ENCODE data around the gene PDE3B. TPM values are rescaled to one million over a fixed set of nuclear protein-coding genes. Genes with fewer than 3 reads are reported as not detected.
A peak's percentile ranks its signal among the peaks of the same experiment; 100 is the strongest.
"Not testable (repeated sequence)": the region's sequence is repeated elsewhere in the genome, so short reads cannot be mapped to it uniquely, and the experiment has no call there.

The PDE3B gene
- total and polyA plus RNA-seq, 11 donors = 2.4 to 17.0 (median 10.0) TPM

DNA sequence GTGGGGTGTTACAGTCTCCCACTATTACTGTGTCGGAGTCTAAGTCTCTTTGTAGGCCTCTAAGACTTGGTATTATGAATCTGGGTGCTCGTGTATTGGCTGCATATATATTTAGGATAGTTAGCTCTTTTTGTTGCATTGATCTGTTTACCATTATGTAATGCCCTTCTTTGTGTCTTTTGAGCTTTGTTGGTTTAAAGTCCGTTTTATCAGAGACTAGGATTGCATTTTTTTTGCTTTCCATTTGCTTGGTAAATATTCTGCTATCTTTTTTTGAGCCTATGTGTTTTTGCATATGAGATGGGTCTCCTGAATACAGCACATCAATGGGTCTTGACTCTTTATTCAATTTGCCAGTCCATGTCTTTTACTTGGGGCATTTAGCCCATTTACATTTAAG, 97.6 kb downstream of the PDE3B start:
- no peak overlapping the region for H3K4me3 ChIP-seq
- no peaks in the 10 kb centered on the region for H3K36me3 ChIP-seq
- no peak overlapping the region for H3K27ac ChIP-seq
- 85 to 89% (median 87%) methylated on average over 3 of the region's 3 CpGs for WGBS, 4 donors
- intact Hi-C loops (cut with DNase I) = loop anchor here in 1 of 10 donors (5.0 kb wide), 1 partner anchor 66 kb away; no protein-coding TSS in a partner anchor
- no peak for TF ChIP-seq POLR2A (IDR thresholded peaks at IDR 0.05)
- TF ChIP-seq, protein P1, sequence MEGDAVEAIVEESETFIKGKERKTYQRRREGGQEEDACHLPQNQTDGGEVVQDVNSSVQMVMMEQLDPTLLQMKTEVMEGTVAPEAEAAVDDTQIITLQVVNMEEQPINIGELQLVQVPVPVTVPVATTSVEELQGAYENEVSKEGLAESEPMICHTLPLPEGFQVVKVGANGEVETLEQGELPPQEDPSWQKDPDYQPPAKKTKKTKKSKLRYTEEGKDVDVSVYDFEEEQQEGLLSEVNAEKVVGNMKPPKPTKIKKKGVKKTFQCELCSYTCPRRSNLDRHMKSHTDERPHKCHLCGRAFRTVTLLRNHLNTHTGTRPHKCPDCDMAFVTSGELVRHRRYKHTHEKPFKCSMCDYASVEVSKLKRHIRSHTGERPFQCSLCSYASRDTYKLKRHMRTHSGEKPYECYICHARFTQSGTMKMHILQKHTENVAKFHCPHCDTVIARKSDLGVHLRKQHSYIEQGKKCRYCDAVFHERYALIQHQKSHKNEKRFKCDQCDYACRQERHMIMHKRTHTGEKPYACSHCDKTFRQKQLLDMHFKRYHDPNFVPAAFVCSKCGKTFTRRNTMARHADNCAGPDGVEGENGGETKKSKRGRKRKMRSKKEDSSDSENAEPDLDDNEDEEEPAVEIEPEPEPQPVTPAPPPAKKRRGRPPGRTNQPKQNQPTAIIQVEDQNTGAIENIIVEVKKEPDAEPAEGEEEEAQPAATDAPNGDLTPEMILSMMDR (IDR thresholded peaks at IDR 0.05) = no peak
- no peaks in the 10 kb centered on the region for H3K27me3 ChIP-seq
- H3K4me1 ChIP-seq = no peaks in the 10 kb centered on the region
- DNase-seq (no peak), ATAC-seq (no peak)
- H3K9me3 ChIP-seq = peaks cover 0 to 18% (median 0%) of the 10 kb centered on the region in 12 donors

DNA sequence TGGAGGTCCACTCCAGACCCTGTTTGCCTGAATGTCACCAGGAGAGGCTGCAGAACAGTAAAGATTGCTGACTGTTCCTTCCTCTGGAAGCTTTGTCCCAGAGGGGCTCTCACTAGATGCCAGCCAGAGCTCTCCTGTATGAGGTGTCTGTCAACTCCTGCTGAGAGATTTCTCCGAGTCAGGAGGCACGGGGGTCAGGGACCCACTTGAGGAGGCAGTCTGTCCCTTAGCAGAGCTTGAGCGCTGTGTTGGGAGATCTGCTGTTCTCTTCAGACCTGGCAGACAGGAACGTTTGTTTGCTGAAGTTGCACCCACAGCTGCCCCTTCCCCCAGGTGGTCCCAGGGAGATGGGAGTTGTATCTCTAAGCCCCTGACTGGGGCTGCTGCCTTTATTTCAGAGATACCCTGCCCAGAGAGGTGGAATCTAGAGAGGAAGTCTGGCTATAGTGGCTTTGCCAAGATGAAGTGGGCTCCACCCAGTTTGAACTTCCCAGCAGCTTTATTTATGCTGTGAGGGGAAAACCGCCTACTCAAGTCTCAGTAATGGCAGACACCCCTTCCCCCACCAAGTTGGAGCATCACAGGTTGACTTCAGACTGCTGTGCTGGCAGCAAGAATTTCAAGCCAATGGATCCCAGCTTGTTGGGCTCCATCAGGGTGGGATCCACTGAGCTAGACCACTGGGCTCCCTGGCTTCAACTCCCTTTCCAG, 99.4 kb downstream of the PDE3B start:
- H3K36me3 ChIP-seq = no peaks in the 10 kb centered on the region
- DNase-seq = no peak
- no peaks in the 10 kb centered on the region for H3K4me1 ChIP-seq
- peaks cover 0 to 17% (median 0%) of the 10 kb centered on the region in 12 donors for H3K9me3 ChIP-seq
- ATAC-seq = no peak
- intact Hi-C loops (cut with DNase I) = loop anchor here in 1 of 10 donors (5.0 kb wide), 1 partner anchor 64 kb away; no protein-coding TSS in a partner anchor
- H3K27ac ChIP-seq = no peak overlapping the region
- 33 to 85% (median 70%) methylated on average over 1 to 5 of the region's 5 CpGs for WGBS, 4 donors
- H3K27me3 ChIP-seq = no peaks in the 10 kb centered on the region
- no peak for TF ChIP-seq POLR2A (IDR thresholded peaks at IDR 0.05)
- TF ChIP-seq, protein P1 (IDR thresholded peaks at IDR 0.05) = no peak
- H3K4me3 ChIP-seq = no peak overlapping the region

GRCh38 chr11:14743667-14744066, 100.1 kb downstream of the PDE3B start:
- H3K4me3 ChIP-seq, DNase-seq: not testable (repeated sequence)

GRCh38 chr11:14746857-14747395, 103.3 kb downstream of the PDE3B start:
- Histone ChIP-seq H3K36me3 (no peaks in the 10 kb centered on the region), H3K4me1 (peaks cover 0 to 5% (median 0%) of the 10 kb centered on the region in 12 donors), H3K9me3 (no peaks in the 10 kb centered on the region), H3K27me3 (no peaks in the 10 kb centered on the region), H3K27ac (peak overlapping the region in 1 of 12 donors; percentile 49), H3K4me3 (no peak overlapping the region)
- TF ChIP-seq, protein P1 (IDR thresholded peaks at IDR 0.05) = no peak
- TF ChIP-seq POLR2A (IDR thresholded peaks at IDR 0.05) = no peak
- ATAC-seq (no peak), DNase-seq (no peak)
- intact Hi-C loops (cut with DNase I) = no loop called here
- WGBS, 4 donors = 87 to 96% (median 91%) methylated on average over 3 of the region's 3 CpGs

More at GRCh38 chr11:14743667-14744066, 100.1 kb downstream of the PDE3B start:
- not testable (repeated sequence) for H3K27ac ChIP-seq, H3K4me1 ChIP-seq, H3K27me3 ChIP-seq, H3K36me3 ChIP-seq, ATAC-seq
- 94 to 96% (median 95%) methylated on average over 6 of the region's 6 CpGs for WGBS, 4 donors
- intact Hi-C loops (cut with DNase I) = loop anchor here in 1 of 10 donors (5.0 kb wide), 1 partner anchor 64 kb away; no protein-coding TSS in a partner anchor
- H3K9me3 ChIP-seq = peaks cover 0 to 10% (median 0%) of the 10 kb centered on the region in 12 donors

Data from heart left ventricle (tissue), 16 donors.